Measurements from ENCODE around the gene TMEM181. TPM values are rescaled to one million over a fixed set of nuclear protein-coding genes. Genes with fewer than 3 reads are reported as not detected.
"Not testable (repeated sequence)": the region's sequence is repeated elsewhere in the genome, so short reads cannot be mapped to it uniquely, and the experiment has no call there.

The TMEM181 gene, protein sequence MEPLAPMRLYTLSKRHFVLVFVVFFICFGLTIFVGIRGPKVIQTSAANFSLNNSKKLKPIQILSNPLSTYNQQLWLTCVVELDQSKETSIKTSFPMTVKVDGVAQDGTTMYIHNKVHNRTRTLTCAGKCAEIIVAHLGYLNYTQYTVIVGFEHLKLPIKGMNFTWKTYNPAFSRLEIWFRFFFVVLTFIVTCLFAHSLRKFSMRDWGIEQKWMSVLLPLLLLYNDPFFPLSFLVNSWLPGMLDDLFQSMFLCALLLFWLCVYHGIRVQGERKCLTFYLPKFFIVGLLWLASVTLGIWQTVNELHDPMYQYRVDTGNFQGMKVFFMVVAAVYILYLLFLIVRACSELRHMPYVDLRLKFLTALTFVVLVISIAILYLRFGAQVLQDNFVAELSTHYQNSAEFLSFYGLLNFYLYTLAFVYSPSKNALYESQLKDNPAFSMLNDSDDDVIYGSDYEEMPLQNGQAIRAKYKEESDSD
- total RNA-seq, result 12.9 TPM

DNA sequence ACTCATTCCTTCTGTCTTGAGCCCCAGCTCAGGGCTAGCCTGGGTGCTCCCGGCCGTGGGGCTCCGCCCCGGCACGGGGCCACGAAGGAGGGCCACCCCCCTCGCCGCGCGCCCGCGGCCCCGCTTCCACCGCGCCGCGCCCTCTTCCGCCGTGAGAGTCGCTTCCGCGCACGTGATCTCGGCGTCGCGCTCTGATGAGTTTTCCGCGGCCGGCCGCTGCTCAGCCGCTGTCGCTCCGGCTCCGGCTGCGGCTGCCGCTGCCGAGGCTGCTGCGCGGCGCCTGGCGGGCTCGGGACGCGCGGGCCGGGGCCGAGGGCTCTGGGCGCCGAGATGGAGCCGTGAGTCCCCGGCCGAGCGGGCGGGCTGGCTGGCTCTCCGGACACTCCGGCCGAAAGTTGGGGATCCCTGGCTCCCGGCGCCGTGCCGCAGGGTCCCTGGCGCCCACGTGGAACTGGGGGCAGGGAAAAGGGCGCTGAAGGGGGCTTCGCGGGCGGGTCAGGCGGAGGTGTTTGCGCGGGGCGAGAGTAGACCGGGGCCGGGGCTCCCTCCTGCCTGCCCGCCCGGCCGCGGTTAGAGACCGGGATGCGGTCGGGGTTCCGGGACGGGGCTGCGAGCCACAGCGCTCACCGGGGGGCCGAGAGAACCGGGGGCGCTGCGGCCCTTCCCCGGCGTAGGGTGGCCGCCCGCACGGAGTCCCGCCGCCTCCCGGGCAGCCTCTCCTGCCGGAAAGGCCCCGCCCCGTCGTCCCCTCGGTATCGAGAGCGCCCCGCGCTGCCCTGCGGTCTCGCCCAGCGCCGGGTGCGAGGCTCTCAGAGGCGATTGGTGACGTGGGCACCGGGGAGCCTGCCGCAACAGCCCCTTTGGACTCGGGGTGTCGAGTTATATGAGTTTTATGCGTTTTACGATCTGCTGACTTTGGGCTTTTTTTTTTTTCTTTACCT lies at the start of gene TMEM181:
Gene TMEM181, plus strand, starts transcription at position 197 of the 941 bp plus-strand sequence. Its CDS starts 134 bp downstream, at position 331.
- ATAC-seq, result peak; percentile 93

DNA sequence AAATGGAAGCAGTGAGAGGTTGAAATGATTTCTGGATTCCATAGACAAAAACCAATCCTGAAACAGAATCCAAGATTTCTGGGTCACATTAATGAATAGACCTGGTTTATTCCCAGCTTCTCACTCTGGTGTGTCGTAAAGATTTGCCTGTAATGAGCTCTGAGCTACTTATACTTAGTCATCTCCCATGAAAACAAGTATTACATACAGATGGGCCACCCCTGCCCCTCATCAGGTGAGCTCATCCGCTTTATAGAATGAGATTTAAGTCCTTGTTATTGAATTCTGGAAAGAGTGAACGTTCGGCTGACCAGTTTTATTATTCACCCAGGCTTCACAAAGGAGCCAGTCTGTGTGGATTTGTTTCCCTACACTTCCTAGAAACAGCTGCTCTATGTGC lies 47.1 kb upstream of the TMEM181 start:
- ATAC-seq, result no peak

DNA sequence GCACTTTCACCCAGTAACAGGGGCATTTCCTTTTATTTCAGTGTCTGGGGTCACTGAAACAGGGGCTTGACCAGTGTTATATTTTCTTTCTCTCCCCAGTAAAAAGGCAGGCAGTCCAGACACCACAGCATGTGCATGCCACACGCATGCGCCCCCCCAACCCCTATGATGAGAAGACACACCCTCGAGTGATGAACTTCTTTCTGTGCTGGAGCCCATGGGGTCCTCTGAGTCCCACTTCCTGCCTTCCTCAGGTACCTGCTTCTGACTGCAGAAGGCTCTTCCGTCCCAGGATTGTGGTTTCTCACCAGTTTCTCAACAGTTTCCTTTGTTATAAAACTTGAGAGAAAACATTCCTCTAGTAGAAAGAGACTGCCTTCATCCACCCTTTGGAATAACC lies 45.7 kb upstream of the TMEM181 start:
- ATAC-seq, result no peak

DNA sequence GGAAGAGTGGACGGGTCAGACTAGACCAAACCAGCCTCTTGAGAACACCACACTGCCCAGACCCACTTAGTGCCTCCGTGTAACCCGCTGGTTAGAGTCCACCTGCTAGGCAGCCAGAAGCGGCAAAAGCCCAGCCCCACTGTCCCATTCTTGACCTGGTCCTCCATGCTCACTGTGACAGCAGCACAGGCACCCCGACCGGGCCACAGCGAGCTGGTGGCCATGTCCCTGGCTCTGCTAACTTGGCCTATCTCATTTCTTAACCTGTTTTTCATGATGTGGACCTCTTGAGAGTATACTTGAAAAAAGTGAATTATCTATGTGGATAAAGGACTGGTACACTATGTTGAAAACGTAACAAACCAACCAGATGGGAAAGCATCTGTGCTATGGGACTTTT lies 44.9 kb upstream of the TMEM181 start:
- ATAC-seq, result no peak

DNA sequence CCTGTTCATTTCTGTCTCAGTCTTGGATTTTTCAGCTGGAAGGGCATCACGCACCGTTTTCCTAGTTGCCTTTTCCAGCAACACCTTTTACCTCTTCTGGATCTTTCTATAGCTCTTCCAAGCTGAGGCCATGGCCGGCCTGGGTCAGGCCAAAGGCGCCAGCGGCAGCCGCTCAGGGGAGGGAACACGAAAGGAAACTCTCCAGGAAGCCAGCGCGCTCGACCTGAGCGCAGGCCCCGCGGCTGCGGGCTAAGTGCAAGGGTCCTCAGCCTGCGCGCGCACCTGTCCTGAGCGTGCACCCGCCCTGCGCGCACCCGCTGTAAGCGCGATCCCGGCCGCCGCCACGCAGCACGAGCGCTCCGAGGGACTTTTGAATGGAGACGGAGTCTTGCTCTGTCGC lies 43.8 kb upstream of the TMEM181 start:
- no peak for ATAC-seq

DNA sequence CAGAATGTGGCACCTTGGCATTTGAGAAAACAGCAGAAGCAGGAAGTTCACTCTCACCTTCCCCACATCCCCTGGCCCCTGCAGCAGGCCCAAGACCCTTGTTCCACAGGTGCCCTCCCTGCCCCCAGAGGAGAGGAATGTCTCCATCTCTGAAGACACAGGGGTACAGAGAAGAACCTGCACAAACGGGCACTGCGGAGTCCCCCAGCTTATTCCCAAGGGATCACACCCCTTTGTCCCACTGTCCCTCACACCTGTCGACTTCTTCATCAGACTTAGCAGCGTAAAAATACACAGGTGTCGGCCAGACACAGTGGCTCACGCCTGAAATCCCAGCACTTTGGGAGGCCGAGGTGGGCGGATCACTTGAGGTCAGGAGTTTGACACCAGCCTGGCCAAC lies 42.9 kb upstream of the TMEM181 start:
- ATAC-seq, result no peak

DNA sequence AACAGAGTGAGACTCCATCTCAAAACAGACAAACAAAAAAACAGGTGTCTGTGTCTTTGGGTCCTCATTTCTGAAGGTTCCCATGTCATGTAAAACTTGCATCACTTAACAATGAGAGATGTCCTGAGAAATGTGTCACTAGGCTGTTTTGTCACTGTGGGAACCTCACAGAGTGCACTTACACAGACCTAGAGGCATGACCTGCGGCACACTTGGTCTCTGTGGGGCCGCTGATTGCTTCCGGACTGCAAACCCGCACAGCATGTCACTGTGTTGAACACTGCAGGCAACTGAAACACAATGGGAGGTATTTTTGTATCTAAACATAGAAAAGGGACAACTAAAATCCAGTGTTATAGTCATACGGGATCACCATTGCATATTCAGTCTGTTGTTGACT lies 42.3 kb upstream of the TMEM181 start:
- ATAC-seq, result no peak

DNA sequence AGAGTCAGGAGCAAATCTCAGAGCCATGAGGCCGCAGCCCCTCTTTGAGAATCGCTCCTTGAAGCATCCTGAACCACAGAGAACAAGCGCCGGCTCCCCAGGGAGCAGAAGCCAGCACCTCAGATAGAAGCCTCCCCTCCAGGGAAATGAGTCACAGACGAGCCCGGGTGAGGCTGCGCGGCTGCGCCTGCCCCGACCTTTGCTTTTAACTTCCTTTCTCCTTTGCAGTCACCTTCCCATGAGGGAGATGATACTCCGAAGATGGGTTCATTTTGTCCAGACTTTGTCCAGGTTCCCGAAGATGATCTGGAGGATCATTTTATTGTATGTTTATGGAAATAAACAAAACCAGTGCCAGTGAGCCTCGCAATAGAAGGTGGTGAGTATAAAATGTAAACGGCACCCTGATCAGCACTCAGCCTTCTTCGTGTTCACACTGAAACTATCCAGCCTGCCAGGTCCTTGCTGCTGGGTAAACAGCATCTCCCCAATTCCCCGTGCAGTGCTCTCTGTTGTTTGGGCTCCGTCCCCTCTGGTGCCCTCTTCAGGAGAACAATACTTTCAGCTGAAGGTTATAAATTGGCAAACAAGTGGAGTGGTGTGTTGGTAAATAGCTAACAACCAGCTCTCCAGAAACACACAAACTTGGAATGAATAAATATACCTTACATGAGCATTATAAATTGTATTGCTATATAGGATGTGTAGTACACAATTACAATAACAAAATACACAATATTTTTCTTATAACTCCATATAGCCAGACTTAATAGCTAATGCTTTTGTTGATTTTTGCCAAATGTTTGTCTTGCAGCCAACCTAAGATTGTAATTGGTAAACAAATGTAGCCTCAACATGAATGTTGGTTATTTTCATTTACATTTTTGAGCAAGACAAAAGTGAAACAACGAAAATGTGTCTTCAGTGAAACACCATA lies 41.4 kb upstream of the TMEM181 start:
- peak; percentile 84 for ATAC-seq

DNA sequence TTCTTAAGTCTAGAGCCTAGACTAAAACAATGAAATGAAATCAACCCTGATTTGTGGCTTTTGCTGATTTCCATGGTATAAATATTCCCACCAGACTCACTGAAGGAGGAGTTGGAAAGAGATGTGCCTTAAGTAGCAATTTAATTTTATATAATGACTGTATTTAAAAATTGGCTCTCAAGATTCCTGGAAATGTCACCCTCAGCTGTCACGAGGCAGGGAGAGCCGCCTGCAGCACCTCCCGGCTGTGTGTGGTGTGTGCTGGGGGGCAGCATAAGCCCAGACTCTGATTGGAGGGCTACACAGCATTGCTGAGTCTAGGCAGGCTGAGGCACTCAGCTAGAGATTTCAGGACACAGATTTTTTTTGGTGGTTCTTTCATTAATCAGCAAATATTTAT lies 40.6 kb upstream of the TMEM181 start:
- ATAC-seq, result no peak

DNA sequence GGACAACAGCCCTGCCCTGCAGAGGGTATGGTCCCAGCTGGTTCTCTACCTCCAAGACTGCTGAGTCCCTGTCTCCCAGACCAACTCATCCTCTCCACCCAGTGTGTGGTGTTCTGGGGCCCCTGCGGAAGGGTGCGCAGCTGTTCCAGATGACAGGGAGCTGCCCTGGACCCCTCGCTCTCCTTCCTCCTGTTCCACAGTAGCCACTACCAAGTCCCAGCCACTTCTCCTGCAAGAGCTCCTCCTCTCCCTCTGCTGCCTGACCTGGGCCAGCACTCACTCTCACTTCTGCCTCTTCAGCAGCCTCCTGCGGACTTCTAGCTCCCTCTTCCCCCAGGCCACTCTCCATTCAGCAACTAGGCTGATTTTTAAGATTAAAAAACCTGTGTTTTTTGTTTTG lies 40.1 kb upstream of the TMEM181 start:
- no peak for ATAC-seq

DNA sequence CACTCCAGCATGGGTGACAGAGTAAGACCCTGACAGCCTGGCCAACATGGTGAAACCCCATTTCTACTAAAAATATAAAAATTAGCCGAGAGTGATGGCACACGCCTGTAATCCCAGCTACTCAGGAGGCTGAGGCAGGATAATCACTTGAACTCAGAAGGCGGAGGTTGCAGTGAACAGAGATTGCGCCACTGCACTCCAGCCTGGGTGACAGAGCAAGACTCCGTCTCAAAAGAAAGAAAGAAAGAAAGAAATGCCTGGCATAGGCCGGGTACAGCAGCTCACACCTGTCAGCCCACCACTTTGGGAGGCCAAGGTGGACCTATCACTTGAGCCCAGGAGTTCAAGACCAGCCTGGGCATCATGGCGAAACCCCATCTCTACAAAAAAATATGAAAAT lies 38.9 kb upstream of the TMEM181 start:
- not testable (repeated sequence) for ATAC-seq

DNA sequence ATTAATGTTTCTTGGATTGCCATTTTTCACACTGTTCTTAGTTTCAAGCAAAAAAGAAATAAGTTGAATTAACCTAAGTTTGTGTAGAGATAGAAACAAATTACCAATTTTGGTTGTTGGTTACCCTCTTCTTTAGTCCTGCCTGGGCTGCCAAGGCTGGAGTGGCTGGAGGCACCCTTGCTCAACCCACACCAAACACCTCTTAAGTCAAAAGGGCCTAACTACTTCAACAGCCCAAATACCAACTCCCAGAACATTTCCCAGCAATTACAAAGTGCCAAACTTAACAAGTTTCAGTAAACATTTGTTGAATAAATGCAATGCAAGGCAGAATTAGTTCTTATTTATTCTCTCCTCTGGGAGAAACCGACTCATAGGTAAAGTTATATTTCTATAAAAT lies 38.1 kb upstream of the TMEM181 start:
- ATAC-seq, result no peak

DNA sequence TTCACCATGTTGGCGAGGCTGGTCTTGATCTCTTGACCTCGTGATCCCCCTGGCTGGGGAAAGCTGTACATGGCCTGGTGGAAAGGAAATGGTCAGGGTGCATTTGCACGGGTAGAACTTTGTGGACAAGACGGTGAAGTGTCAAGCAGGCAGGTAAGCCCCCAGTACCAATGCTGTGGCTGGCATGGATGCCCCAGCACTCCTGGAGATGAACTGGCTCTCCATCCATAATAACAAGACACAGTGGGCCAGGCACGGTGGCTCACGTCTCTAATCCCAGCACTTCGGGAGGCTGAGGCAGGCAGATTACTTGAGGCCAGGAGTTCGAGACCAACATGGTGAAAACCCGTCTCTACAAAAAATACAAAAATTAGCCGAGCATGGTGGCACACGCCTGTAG lies 37.3 kb upstream of the TMEM181 start:
- ATAC-seq, result no peak

DNA sequence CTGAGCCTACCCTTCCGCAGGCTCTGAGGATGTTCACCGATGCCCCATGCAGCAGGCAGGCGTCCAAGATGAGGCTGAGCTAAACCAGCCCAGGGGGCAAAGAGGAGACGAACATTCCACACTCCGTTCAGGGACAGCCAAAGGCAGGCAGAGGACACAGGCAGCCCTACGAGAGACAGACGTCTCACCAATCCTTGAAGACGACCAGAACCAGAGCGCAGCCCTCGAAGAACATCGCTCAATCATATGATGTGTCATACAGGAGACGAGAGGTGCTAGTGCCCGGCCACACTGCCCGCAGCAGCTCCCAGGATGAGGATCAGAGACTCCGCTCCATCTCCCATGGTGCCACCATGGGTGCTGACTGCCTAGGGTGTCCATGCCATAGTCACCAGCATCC lies 35.6 kb upstream of the TMEM181 start:
- no peak for ATAC-seq

DNA sequence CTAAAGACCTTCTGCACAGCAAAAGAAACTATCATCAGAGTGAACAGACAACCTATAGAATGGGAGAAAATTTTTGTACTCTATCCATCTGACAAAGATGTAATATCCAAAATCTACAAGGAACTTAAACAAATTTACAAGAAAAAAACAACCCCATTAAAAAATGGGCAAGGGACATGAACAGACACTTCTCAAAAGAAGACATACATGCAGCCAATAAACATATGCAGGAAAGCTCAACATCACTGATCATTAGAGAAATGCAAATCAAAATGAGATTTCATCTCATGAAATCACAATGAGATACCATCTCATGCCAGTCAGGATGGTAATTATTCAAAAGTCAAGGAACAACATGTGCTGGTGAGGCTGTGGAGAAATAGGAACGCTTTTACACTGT lies 32.0 kb upstream of the TMEM181 start:
- not testable (repeated sequence) for ATAC-seq

DNA sequence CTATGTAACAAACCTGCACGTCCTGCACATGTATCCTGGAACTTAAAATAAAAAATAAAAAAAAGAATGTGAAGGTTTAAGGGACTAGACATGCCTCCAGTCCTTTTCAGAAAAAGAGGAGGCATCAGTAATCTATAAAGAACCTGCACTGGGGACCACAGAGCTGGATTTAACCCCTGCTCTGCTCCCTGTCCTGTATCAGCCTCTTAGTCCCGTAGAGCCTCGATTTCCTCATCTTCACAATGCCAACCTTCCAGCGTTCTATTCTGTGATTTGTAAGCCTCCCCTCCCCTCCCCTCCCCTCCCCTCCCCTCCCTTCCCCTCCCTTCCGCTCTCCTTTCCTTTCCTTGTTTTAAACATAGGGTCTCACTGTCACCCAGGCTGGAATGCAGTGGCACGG lies 31.1 kb upstream of the TMEM181 start:
- no peak for ATAC-seq

DNA sequence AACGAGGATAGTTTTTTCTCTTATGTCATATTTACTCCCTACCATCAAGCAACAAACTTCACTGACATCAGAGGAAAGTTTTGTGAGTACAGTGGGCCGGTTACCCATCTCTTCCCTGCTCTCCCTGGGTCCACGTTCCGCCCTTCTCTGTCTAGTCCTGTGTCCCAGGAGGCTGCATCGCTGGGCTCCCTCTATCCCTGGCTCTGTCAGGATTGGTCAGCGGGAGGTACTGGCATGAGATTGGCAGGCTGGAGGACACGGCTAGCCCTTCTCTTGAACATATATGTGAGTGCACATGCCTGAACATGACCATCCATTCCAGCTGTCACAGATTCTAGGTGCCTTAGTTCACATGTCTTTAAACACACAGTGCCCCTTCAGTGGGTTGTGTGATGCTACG lies 30.3 kb upstream of the TMEM181 start:
- ATAC-seq, result no peak

DNA sequence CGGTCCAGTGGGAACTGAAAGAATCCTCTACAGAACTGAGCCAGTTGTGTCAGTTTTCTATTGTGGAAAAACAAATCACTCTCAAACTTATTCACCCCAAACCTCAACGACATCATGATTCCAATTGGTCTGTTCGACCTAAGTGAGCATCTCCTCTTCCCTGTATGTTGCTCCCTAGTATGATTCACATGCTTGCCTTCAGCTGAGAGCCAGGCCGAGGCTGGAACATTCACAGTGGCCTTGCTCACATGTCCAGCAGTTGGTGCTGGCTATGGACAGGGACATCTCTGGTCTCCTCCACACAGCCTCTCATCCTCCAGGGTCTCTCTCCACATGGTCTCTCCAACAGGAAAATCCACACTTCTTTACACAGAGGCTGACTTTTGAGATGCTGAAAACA lies 28.3 kb upstream of the TMEM181 start:
- no peak for ATAC-seq

DNA sequence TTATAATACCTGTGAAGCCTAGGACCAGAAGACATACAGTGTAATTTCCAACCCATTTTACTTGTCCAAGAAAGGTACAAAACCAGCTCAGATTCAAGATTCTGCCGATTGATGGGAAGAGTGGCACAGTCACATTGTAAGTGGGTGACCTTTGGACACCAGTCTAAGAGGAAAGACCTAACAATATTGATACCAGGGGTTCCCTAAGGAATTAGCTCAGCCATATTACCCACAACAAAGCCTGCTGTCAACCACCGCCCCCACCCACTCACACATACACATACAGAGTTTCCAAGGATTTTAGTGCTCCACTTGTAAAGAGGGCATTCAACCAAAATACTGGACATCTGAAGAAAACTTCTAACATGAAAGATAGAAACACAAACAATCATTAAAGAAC lies 27.9 kb upstream of the TMEM181 start:
- ATAC-seq, result no peak

DNA sequence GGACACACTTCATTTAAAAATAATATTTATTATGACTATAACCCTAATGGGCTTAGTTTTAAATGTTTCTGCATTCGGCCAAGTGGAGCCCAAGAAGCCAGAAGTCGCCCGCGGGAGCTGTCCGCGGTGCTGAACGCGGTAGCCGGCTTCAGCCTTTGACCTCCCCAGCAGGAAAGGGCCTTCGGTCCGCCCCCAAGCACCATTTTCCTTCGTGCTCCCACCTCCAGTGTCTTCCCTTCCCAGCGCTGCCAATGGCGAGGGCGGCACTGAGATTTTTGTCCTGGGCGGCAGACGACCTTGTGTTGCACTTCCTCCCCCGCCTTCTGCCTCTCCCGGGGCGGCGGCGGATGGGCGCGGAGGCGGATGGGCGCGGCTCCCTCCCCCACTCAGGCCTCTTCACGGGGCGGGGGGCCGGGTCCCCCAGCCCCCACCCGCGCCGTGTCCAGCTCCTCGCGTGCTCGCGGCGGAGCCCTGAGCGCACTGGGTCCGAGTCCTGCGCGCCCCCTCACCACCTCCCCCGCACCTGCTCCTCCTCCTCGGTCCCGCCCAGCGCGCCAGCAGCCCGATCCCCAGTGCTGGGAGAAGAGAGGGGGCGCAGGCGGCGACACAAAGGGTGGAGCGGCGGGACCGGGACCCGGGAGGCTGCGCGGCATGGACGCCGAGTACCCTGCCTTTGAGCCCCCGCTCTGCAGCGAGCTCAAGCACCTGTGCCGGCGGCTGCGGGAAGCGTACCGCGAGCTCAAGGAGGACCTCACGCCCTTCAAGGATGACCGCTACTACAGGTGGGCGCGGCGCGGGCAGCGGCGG lies 23.6 kb upstream of the TMEM181 start:
- ATAC-seq, result peak; percentile 72
